Measurements from ENCODE around the gene CPOX.

The CPOX gene

GRCh38 chr3:98602078-98602678, 8.8 kb upstream of the CPOX start:
- in situ Hi-C loops (cut with MboI; ENCODE audit: low pct_unique_long_range_greater_than_20kb, low sequenced_read_pairs, unreplicated experiment): loop anchor here (5.0 to 25.0 kb wide), 2 partner anchors 215 to 385 kb away; no protein-coding TSS in a partner anchor
- TF ChIP-seq CTCF (IDR thresholded peaks at IDR 0.05; ENCODE audit: extremely low read depth, insufficient read depth, missing control alignments): peak; percentile 78
- DNase-seq (ENCODE audit: low spot score): peak; percentile 51

DNA sequence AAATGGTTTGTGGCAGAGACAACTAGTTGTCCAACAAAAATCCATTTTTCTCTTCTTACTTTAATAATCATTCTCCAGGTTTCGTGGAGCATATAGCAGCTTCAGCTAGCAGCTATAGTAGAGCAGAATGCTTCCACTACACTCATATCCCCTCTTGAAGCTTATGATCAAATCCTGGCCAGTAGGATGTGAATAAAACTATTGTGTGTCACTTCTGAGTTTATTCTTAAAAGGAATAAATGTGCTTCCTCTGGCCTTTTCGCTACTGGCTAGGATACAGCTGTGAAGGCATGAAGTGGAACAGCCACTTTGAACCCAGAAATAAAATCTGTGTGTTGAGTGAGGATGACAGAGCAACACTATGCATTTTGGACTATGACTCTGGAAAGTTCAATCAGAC, 7.8 kb upstream of the CPOX start:
- in situ Hi-C loops (cut with MboI; ENCODE audit: low pct_unique_long_range_greater_than_20kb, low sequenced_read_pairs, unreplicated experiment): loop anchor here (5.0 to 25.0 kb wide), 2 partner anchors 216 to 386 kb away; no protein-coding TSS in a partner anchor
- TF ChIP-seq CTCF (IDR thresholded peaks at IDR 0.05; ENCODE audit: extremely low read depth, insufficient read depth, missing control alignments): no peak
- no peak for DNase-seq (ENCODE audit: low spot score)

- no peak for DNase-seq (ENCODE audit: low spot score)
- no peak for TF ChIP-seq CTCF (IDR thresholded peaks at IDR 0.05; ENCODE audit: extremely low read depth, insufficient read depth, missing control alignments)
- in situ Hi-C loops (cut with MboI; ENCODE audit: low pct_unique_long_range_greater_than_20kb, low sequenced_read_pairs, unreplicated experiment): loop anchor here (5.0 to 25.0 kb wide), 2 partner anchors 217 to 387 kb away; no protein-coding TSS in a partner anchor
Observed at GRCh38 chr3:98600412-98601095, 7.1 kb upstream of the CPOX start.

DNA sequence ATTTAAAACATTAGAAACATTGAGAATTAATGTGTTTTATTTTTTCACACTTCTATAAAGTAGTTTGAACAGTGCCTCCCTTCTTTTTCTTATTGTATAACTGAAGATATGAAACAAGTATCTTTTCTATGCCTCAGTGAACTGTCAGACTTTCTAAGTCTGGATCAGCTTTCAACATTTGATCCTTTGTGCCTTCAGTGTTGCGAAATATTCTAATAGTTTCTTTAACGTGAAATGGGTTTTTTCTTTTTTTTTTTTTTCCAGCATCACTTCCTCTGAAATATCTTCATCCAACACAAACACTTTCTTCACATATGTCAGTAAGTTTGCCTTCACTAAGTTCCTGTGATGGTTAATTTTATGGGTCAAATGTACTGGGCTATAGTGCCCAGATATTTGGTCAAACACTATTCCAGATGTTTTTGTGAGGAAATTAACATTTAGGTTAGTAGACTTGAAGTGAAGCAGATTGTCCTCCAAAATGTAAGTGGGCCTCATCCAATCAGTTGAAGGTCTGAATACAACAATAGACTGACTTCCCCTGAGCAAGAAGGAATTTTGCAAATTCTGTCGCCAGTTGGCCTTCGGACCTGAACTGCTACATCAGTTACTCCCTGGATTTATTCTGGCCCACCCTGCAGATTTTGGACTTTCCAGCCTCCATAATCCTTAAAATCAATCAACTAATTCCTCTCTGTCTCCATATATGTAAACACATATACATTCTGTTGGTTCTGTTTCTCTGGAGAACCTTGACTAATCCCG, 6.4 kb upstream of the CPOX start:
- in situ Hi-C loops (cut with MboI; ENCODE audit: low pct_unique_long_range_greater_than_20kb, low sequenced_read_pairs, unreplicated experiment): loop anchor here (5.0 to 25.0 kb wide), 3 partner anchors 217 to 563 kb away; partner anchors contain the start of gene GABRR3
- DNase-seq (ENCODE audit: low spot score): no peak
- no peak for TF ChIP-seq CTCF (IDR thresholded peaks at IDR 0.05; ENCODE audit: extremely low read depth, insufficient read depth, missing control alignments)

DNA sequence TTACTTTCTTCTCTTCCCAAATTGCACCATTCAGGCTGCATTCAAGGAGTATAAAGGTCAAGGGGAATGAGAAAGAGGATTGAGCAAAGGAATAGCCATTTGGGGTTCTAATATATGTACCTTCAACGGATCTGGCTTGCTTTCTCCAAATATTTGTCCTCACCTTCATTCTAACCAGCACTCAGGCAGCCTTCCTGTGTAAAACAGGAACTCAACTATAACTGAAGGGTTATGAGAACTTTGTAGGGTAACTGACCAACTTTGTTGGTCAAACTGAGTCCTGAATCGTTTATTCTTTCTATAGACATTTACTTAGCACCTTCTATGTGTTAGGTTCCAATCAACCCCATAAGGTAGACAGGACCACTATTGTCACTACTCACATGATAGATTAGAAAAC, 5.1 kb upstream of the CPOX start:
- no peak for TF ChIP-seq CTCF (IDR thresholded peaks at IDR 0.05; ENCODE audit: extremely low read depth, insufficient read depth, missing control alignments)
- no peak for DNase-seq (ENCODE audit: low spot score)
- in situ Hi-C loops (cut with MboI; ENCODE audit: low pct_unique_long_range_greater_than_20kb, low sequenced_read_pairs, unreplicated experiment): loop anchor here (25.0 kb wide), 1 partner anchor 561 kb away; the partner anchor contains the start of gene GABRR3

All from GM13977 (cell line).